CD14-positive monocyte (primary cell): ENCODE measurements around the gene BACH2. TPM values are rescaled to one million over a fixed set of nuclear protein-coding genes. Genes with fewer than 3 reads are reported as not detected.

Experiments used
- DNase-seq, 3 donors: peaks; one replicate each; pipeline ENCODE4 v3.0.0-alpha.2; 2011 to 2022
- H2AFZ ChIP-seq: 2 replicates; pipeline ENCODE4 v1.6.0; 2012; ENCODE audit warnings: mild to moderate bottlenecking, low read depth, low read length, inconsistent platforms; ENCODE audit not compliant: insufficient read depth, poor library complexity, severe bottlenecking
- H3K27ac ChIP-seq, 2 donors: 1 replicate in 1 of 2; 2 replicates in 1 of 2; pipeline ENCODE4 v1.5.1; 2012 to 2013; ENCODE audit warnings: low read length in 2 of 2, control low read depth in 1 of 2, inconsistent platforms in 1 of 2, low read depth in 1 of 2, mild to moderate bottlenecking in 1 of 2
- H3K27me3 ChIP-seq, 2 donors: one replicate each; pipeline versions ENCODE4 v1.6.0 to v1.6.1; 2011 to 2013; ENCODE audit warnings: low read length in 2 of 2; ENCODE audit not compliant: control insufficient read depth in 2 of 2, insufficient read depth in 2 of 2
- H3K36me3 ChIP-seq, 2 donors: replicated peaks in 1 of 2; 1 replicate in 1 of 2; 2 replicates in 1 of 2; pipeline versions ENCODE4 v1.5.1 to v1.6.1; 2012 to 2013; ENCODE audit warnings: low read length in 2 of 2, control low read depth in 1 of 2, inconsistent platforms in 1 of 2, mild to moderate bottlenecking in 1 of 2; ENCODE audit not compliant: insufficient read depth in 2 of 2, control insufficient read depth in 1 of 2
- H3K4me1 ChIP-seq, 2 donors: 1 replicate in 1 of 2; 2 replicates in 1 of 2; pipeline versions ENCODE4 v1.5.1 to v1.6.1; 2012 to 2013; ENCODE audit warnings: low read length in 2 of 2, control low read depth in 1 of 2, inconsistent platforms in 1 of 2, mild to moderate bottlenecking in 1 of 2, moderate library complexity in 1 of 2; ENCODE audit not compliant: insufficient read depth in 2 of 2, control insufficient read depth in 1 of 2
- H3K4me2 ChIP-seq: replicated peaks from 2 replicates; pipeline ENCODE3; 2012; ENCODE audit warnings: low read length, moderate library complexity, mild to moderate bottlenecking; ENCODE audit not compliant: poor library complexity, severe bottlenecking; ENCODE audit errors: extremely low read depth
- H3K4me3 ChIP-seq, 3 experiments: fragments of 200-600 bp in 1 of 3; sonication (generic) in 1 of 3; replicated peaks in 1 of 3; 1 replicate in 2 of 3; 2 replicates in 1 of 3; pipeline ENCODE4 v1.5.1; 2011 to 2013; ENCODE audit warnings: low read length in 3 of 3, mild to moderate bottlenecking in 3 of 3, control low read depth in 2 of 3, low read depth in 2 of 3, inconsistent platforms in 1 of 3, moderate library complexity in 1 of 3
- H3K79me2 ChIP-seq: 2 replicates; pipeline ENCODE4 v1.6.0; 2012; ENCODE audit warnings: mild to moderate bottlenecking, control low read depth, inconsistent platforms, low read length, moderate library complexity; ENCODE audit not compliant: insufficient read depth
- H3K9ac ChIP-seq: 2 replicates; pipeline ENCODE4 v1.6.0; 2017; ENCODE audit warnings: low read length, mild to moderate bottlenecking; ENCODE audit not compliant: insufficient read depth, poor library complexity, severe bottlenecking
- H3K9me3 ChIP-seq, 2 donors: replicated peaks in 1 of 2; 1 replicate in 1 of 2; 2 replicates in 1 of 2; pipeline versions ENCODE4 v1.5.1 to v1.6.1; 2012 to 2013; ENCODE audit warnings: low read length in 2 of 2, control low read depth in 1 of 2; ENCODE audit not compliant: control insufficient read depth in 1 of 2, insufficient read depth in 1 of 2
- H4K20me1 ChIP-seq: 2 replicates; pipeline ENCODE4 v1.6.0; 2012; ENCODE audit warnings: mild to moderate bottlenecking, low read length, control low read depth, moderate library complexity; ENCODE audit not compliant: insufficient read depth
- H3K27ac Mint-ChIP-seq, 7 donors: one replicate each; pipeline ENCODE4 v1.8.0; 2020; ENCODE audit warnings: mild to moderate bottlenecking in 7 of 7, mixed read lengths in 7 of 7, moderate library complexity in 6 of 7, inconsistent platforms in 2 of 7
- H3K27me3 Mint-ChIP-seq, 3 donors: one replicate each; pipeline ENCODE4 v1.8.0; 2021 to 2022; ENCODE audit warnings: low read depth in 3 of 3, mild to moderate bottlenecking in 3 of 3, mixed read lengths in 3 of 3, moderate library complexity in 3 of 3, inconsistent platforms in 1 of 3
- H3K36me3 Mint-ChIP-seq, 2 donors: one replicate each; pipeline ENCODE4 v1.8.0; 2020; ENCODE audit warnings: mixed read lengths in 2 of 2, inconsistent platforms in 1 of 2, mild to moderate bottlenecking in 1 of 2
- H3K4me1 Mint-ChIP-seq: one replicate; pipeline ENCODE4 v1.8.0; 2020; ENCODE audit warnings: mild to moderate bottlenecking, mixed read lengths
- H3K4me3 Mint-ChIP-seq, 2 donors: one replicate each; pipeline ENCODE4 v1.8.0; 2020; ENCODE audit warnings: mild to moderate bottlenecking in 2 of 2, mixed read lengths in 2 of 2, moderate library complexity in 1 of 2
- H3K9me3 Mint-ChIP-seq, 7 donors: one replicate each; pipeline ENCODE4 v1.8.0; 2020 to 2022; ENCODE audit warnings: mixed read lengths in 7 of 7, mild to moderate bottlenecking in 6 of 7, moderate library complexity in 6 of 7, inconsistent platforms in 2 of 7
- CTCF ChIP-seq: fragments of 200-600 bp; IDR thresholded peaks from one replicate; pipeline ENCODE4 v1.8.0; 2022; ENCODE audit warnings: antibody characterized with exemption, mild to moderate bottlenecking
- WGBS: methylation state at CpG from one replicate; pipeline ENCODE4 v1.1.5; 2013; ENCODE audit warnings: missing lambda C conversion rate; ENCODE audit not compliant: insufficient coverage; 5-methylcytosine and 5-hydroxymethylcytosine counted together
- intact Hi-C, 2 donors: fragments of 100-400 bp; cut with micrococcal nuclease; formaldehyde crosslinking; loops; one replicate each; pipeline versions ENCODE4 v1.15.0 to v1.15.1; 2023
- polyA plus RNA-seq, 3 donors: library from polyadenylated mRNA; depleted of rRNA in 1 of 3; unstranded in 2 of 3; stranded (reverse) in 1 of 3; fragments of 300-500 nt in 2 of 3; fragments of >200 nt in 1 of 3; fragmentation: Illumina TruSeq in 2 of 3; gene quantifications; 1 replicate in 2 of 3; 2 replicates in 1 of 3; pipeline ENCODE4 v1.2.3, GENCODE V29; 2012 to 2021

Gene BACH2
- polyA plus RNA-seq, 3 donors = 0.04 to 0.09 (median 0.05) TPM

- H3K4me1 Mint-ChIP-seq = no peaks in the 10 kb centered on the region
- no peak for DNase-seq
- Histone ChIP-seq H3K36me3 (no peaks in the 10 kb centered on the region), H3K4me1 (no peaks in the 10 kb centered on the region), H2AFZ (no peak overlapping the region), H3K79me2 (no peaks in the 10 kb centered on the region), H3K9me3 (no peaks in the 10 kb centered on the region), H3K27me3 (no peaks in the 10 kb centered on the region), H3K27ac (no peak overlapping the region), H3K9ac (no peak overlapping the region), H3K4me2 (no peak overlapping the region), H4K20me1 (no peaks in the 10 kb centered on the region), H3K4me3 (no peak overlapping the region)
- H3K4me3 Mint-ChIP-seq = no peak overlapping the region
- no peak overlapping the region for H3K27ac Mint-ChIP-seq
- no peaks in the 10 kb centered on the region for H3K36me3 Mint-ChIP-seq
- no CpG with 5 or more reads among the region's 7 CpGs for WGBS
- H3K27me3 Mint-ChIP-seq = peaks cover 0 to 2% (median 0%) of the 10 kb centered on the region in 3 donors
- TF ChIP-seq CTCF = no peak
- peaks cover 0 to 2% (median 0%) of the 10 kb centered on the region in 7 donors for H3K9me3 Mint-ChIP-seq
- intact Hi-C loops = no loop called here
Observed at GRCh38 chr6:90204327-90205056, 92.2 kb downstream of the BACH2 start.

GRCh38 chr6:90203672-90204071, 93.0 kb downstream of the BACH2 start:
- Histone ChIP-seq H3K27me3 (no peaks in the 10 kb centered on the region), H3K4me3 (no peak overlapping the region), H3K79me2 (no peaks in the 10 kb centered on the region), H3K36me3 (no peaks in the 10 kb centered on the region), H3K9me3 (peaks cover 0 to 4% of the 10 kb centered on the region in 2 donors), H4K20me1 (no peaks in the 10 kb centered on the region), H3K27ac (no peak overlapping the region), H3K4me2 (no peak overlapping the region), H2AFZ (no peak overlapping the region), H3K4me1 (no peaks in the 10 kb centered on the region), H3K9ac (no peak overlapping the region)
- Mint-ChIP-seq H3K4me1 (no peaks in the 10 kb centered on the region), H3K4me3 (no peak overlapping the region), H3K9me3 (peaks cover 0 to 5% (median 1%) of the 10 kb centered on the region in 7 donors), H3K36me3 (no peaks in the 10 kb centered on the region), H3K27ac (no peak overlapping the region), H3K27me3 (peaks cover 0 to 2% (median 0%) of the 10 kb centered on the region in 3 donors)
- WGBS = 100% methylated on average over 1 of the region's 5 CpGs
- TF ChIP-seq CTCF = no peak
- intact Hi-C loops = no loop called here
- no peak for DNase-seq
